ENCODE data around the gene GJD4. TPM values are rescaled to one million over a fixed set of nuclear protein-coding genes. Genes with fewer than 3 reads are reported as not detected.

Gene GJD4
- polyA plus RNA-seq, 3 donors: not detected

- no peak overlapping the region for H3K27ac Mint-ChIP-seq
- intact Hi-C loops (cut with micrococcal nuclease): no loop called here
- Histone ChIP-seq H3K27me3 (ENCODE audit: control insufficient read depth in 2 of 2, insufficient read depth in 2 of 2, low read length in 2 of 2) (no peaks in the 10 kb centered on the region), H3K4me2 (replicated peaks; ENCODE audit: extremely low read depth, low read length, poor library complexity, severe bottlenecking) (no peak overlapping the region), H2AFZ (ENCODE audit: insufficient read depth, low read depth, low read length, poor library complexity, severe bottlenecking) (no peak overlapping the region), H3K36me3 (replicated peaks in 1 of 2; ENCODE audit: control insufficient read depth in 1 of 2, insufficient read depth in 2 of 2, low read length in 2 of 2) (no peaks in the 10 kb centered on the region), H3K4me1 (ENCODE audit: control insufficient read depth in 1 of 2, insufficient read depth in 2 of 2, low read length in 2 of 2) (no peaks in the 10 kb centered on the region), H3K79me2 (ENCODE audit: insufficient read depth, low read length) (no peaks in the 10 kb centered on the region), H4K20me1 (ENCODE audit: insufficient read depth, low read length) (no peaks in the 10 kb centered on the region), H3K9ac (ENCODE audit: insufficient read depth, low read length, poor library complexity, severe bottlenecking) (no peak overlapping the region), H3K9me3 (replicated peaks in 1 of 2; ENCODE audit: control insufficient read depth in 1 of 2, insufficient read depth in 1 of 2, low read length in 2 of 2) (peaks cover 6 to 8% of the 10 kb centered on the region in 2 donors), H3K4me3 (replicated peaks in 1 of 3; ENCODE audit: low read depth in 2 of 3, low read length in 3 of 3) (no peak overlapping the region), H3K27ac (ENCODE audit: low read depth in 1 of 2, low read length in 2 of 2) (no peak overlapping the region)
- no peaks in the 10 kb centered on the region for H3K36me3 Mint-ChIP-seq
- no peak overlapping the region for H3K4me3 Mint-ChIP-seq
- no peaks in the 10 kb centered on the region for H3K4me1 Mint-ChIP-seq
- peaks cover 5 to 19% (median 8%) of the 10 kb centered on the region in 7 donors for H3K9me3 Mint-ChIP-seq
- peaks cover 2 to 5% (median 3%) of the 10 kb centered on the region in 3 donors for H3K27me3 Mint-ChIP-seq (ENCODE audit: low read depth in 3 of 3)
- DNase-seq: no peak
- no peak for TF ChIP-seq CTCF (IDR thresholded peaks at IDR 0.05)
- no CpG with 5 or more reads among the region's 5 CpGs for WGBS (ENCODE audit: insufficient coverage)
Measured at GRCh38 chr10:35657621-35658020, 52.5 kb downstream of the GJD4 start.

Other genes with a start within 250 kb of the GJD4 start
- gene FZD8, start 37.0 kb downstream of the GJD4 start, polyA plus RNA-seq: under 1 TPM in 2 of 3 donors, not detected in 1; 0.04 to 0.24 TPM

Measured in CD14-positive monocyte (primary cell).